Activated CD8-positive, alpha-beta memory T cell treated with anti-CD3 and anti-CD28 coated beads, Interleukin-2, amount 10 ng/mL, durations not matched to agents 7 days and 5 days (primary cell): ENCODE results near the gene HKDC1. TPM values are rescaled to one million over a fixed set of nuclear protein-coding genes. Genes with fewer than 3 reads are reported as not detected.

Experiments used
- ATAC-seq: fragments of 150-1000 bp; cut with Tn5 transposase; one replicate; pipeline ENCODE4 v1.10.0; 2021; ENCODE audit warnings: moderate library complexity
- CTCF ChIA-PET: fragments of 350-600 bp; sonication (Branson Sonifier 250); formaldehyde crosslinking; loops from one replicate; lab custom pipeline; 2021; ENCODE audit warnings: antibody characterized with exemption; lab: Charles Lee
- DNase-seq: peaks from one replicate; pipeline ENCODE4 v3.0.0-alpha.2; 2020
- H3K27ac Mint-ChIP-seq: one replicate; pipeline ENCODE4 v1.8.0; 2021; ENCODE audit warnings: mild to moderate bottlenecking, mixed read lengths
- H3K27me3 Mint-ChIP-seq: one replicate; pipeline ENCODE4 v1.8.0; 2021; ENCODE audit warnings: mixed read lengths
- H3K36me3 Mint-ChIP-seq: one replicate; pipeline ENCODE4 v1.8.0; 2021; ENCODE audit warnings: mild to moderate bottlenecking, mixed read lengths
- H3K4me1 Mint-ChIP-seq: one replicate; pipeline ENCODE4 v1.8.0; 2021; ENCODE audit warnings: mixed read lengths
- H3K4me3 Mint-ChIP-seq: one replicate; pipeline ENCODE4 v1.8.0; 2021; ENCODE audit warnings: mild to moderate bottlenecking, moderate library complexity, mixed read lengths
- H3K9me3 Mint-ChIP-seq: one replicate; pipeline ENCODE4 v1.8.0; 2022; ENCODE audit warnings: low read depth, mixed read lengths
- total RNA-seq, 2 experiments: library from RNA; stranded (reverse); gene quantifications; one replicate each; pipeline ENCODE4 v1.2.3, GENCODE V29; 2021

Gene HKDC1
- total RNA-seq, 2 experiments from 2014 or later, result 0.61 to 2.7 TPM

- DNase-seq (no peak), ATAC-seq (no peak)
- Mint-ChIP-seq H3K4me3 (no peak overlapping the region), H3K4me1 (peaks cover 3% of the 10 kb centered on the region), H3K9me3 (no peaks in the 10 kb centered on the region), H3K27me3 (no peaks in the 10 kb centered on the region), H3K36me3 (no peaks in the 10 kb centered on the region), H3K27ac (no peak overlapping the region)
- CTCF ChIA-PET, result no interaction called here
These were observed 91.2 kb downstream of the HKDC1 start for GRCh38 chr10:69311309-69311708.

DNA sequence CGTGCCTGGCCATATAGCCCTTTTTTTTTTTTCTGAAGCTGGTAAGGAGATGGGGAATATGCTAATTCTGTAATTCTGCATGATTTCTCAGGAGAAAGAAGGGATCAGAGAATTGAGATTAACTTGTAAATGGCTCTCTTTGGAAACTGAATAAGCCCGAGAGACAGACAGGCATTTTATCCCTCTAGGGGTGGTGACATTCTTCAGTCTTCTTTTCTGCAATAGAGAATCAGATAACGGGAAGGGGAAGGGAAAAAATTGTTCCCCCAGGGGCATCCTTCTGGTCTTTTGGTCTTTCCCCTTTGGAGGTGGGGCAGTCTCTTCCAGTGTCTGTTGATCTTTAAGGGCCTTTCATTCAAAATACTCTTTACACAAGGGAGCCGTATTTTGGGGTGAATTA is 92.4 kb downstream of the HKDC1 start:
- ATAC-seq, result no peak
- DNase-seq, result no peak
- Mint-ChIP-seq H3K27me3 (no peaks in the 10 kb centered on the region), H3K9me3 (no peaks in the 10 kb centered on the region), H3K36me3 (no peaks in the 10 kb centered on the region), H3K4me1 (peaks cover 14% of the 10 kb centered on the region), H3K4me3 (no peak overlapping the region), H3K27ac (no peak overlapping the region)
- CTCF ChIA-PET, result no interaction called here

GRCh38 chr10:69315100-69315542 is 95.0 kb downstream of the HKDC1 start:
- H3K27me3 Mint-ChIP-seq, result no peaks in the 10 kb centered on the region
- H3K4me3 Mint-ChIP-seq, result no peak overlapping the region
- H3K4me1 Mint-ChIP-seq, result peaks cover 23% of the 10 kb centered on the region
- peaks cover 4% of the 10 kb centered on the region for H3K36me3 Mint-ChIP-seq
- CTCF ChIA-PET, result interaction anchor here (1.7 kb wide), 1 partner anchor 15 kb away, joined by 3 read pairs; no protein-coding TSS in a partner anchor
- H3K9me3 Mint-ChIP-seq, result no peaks in the 10 kb centered on the region
- ATAC-seq (no peak), DNase-seq (no peak)
- no peak overlapping the region for H3K27ac Mint-ChIP-seq

DNA sequence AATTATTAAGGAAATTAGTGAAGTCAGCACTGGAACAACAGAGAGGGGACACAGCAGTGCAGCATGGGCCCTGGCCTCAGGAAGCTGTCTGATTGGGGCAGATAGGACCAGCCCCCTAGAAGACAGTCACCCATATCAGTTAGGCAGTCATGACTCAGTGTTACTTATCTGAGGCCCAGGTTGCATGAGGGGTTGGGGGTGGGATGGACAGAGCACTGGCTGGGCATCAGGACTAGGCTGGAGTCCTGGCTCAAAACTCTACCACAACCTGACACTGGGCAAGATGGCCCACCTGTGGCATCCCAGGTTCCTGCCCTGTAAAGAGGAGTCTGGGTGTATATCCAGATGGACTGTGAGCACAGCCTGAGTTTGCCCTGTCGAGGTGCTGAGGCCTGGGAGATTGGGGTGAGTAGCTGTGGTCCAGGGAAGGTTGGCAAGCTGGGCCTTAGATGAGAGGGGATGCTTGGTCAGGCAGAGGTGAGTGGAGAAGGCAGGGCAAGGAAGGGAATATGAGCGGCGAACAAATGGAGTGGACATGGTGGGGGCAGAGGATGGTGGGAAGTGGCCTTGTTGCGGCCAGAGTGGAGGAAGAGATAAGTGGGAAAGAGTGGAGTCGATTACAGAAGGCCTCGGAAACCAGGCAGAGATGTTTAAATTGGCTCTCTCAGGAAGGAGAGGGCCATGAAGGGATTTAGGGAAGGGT is 95.6 kb downstream of the HKDC1 start:
- no peak overlapping the region for H3K4me3 Mint-ChIP-seq
- H3K4me1 Mint-ChIP-seq, result peaks cover 29% of the 10 kb centered on the region
- H3K9me3 Mint-ChIP-seq, result no peaks in the 10 kb centered on the region
- DNase-seq (no peak), ATAC-seq (no peak)
- peaks cover 4% of the 10 kb centered on the region for H3K36me3 Mint-ChIP-seq
- no peak overlapping the region for H3K27ac Mint-ChIP-seq
- CTCF ChIA-PET, result no interaction called here
- H3K27me3 Mint-ChIP-seq, result no peaks in the 10 kb centered on the region

- no peak for DNase-seq
- Mint-ChIP-seq H3K27me3 (no peaks in the 10 kb centered on the region), H3K27ac (peak overlapping the region; percentile 10), H3K36me3 (peaks cover 8% of the 10 kb centered on the region), H3K4me3 (no peak overlapping the region), H3K4me1 (peaks cover 37% of the 10 kb centered on the region), H3K9me3 (no peaks in the 10 kb centered on the region)
- ATAC-seq, result no peak
- CTCF ChIA-PET, result interaction anchor here (1.3 to 4.2 kb wide), 3 partner anchors 75 to 191 kb away, joined by 5 to 24 read pairs (median 7); no protein-coding TSS in a partner anchor
These were observed 96.4 kb downstream of the HKDC1 start for GRCh38 chr10:69316313-69317059.

Other genes with a start within 250 kb of the HKDC1 start
- 10 to 100 TPM; 16.0 to 23.1 TPM for gene KIFBP, start 231.5 kb upstream of the HKDC1 start, total RNA-seq
- gene SRGN, start 132.2 kb upstream of the HKDC1 start, total RNA-seq, result 100 to 1,000 TPM; 366 to 616 TPM
- gene VPS26A, start 96.2 kb upstream of the HKDC1 start, total RNA-seq, result 10 to 100 TPM; 53.6 to 58.1 TPM
- gene SUPV3L1, start 40.1 kb upstream of the HKDC1 start, total RNA-seq, result 10 to 100 TPM; 46.9 to 59.0 TPM
- 100 to 1,000 TPM; 121 to 135 TPM for gene HK1, start 58.2 kb downstream of the HKDC1 start, total RNA-seq
- not detected for gene TACR2, start 196.6 kb downstream of the HKDC1 start, total RNA-seq
- 1 to 10 TPM; 2.5 to 4.2 TPM for gene TSPAN15, start 231.1 kb downstream of the HKDC1 start, total RNA-seq